ENCODE data around the gene ANKS1A.
"Not testable (repeated sequence)": the region's sequence is repeated elsewhere in the genome, so short reads cannot be mapped to it uniquely, and the experiment has no call there.

- not testable (repeated sequence) for TF ChIP-seq CTCF (IDR thresholded peaks at IDR 0.05; ENCODE audit: poor library complexity); EZH2 (IDR thresholded peaks at IDR 0.05; ENCODE audit: borderline replicate concordance)
These were observed 218.7 kb downstream of the ANKS1A start for GRCh38 chr6:35107761-35108160.

Measured in hepatocyte (in vitro differentiated cells).